Osteocyte (in vitro differentiated cells): ENCODE measurements around the gene RBM45. TPM values are rescaled to one million over a fixed set of nuclear protein-coding genes. Genes with fewer than 3 reads are reported as not detected.

Experiments
- DNase-seq: peaks from one replicate; pipeline ENCODE4 v3.0.0; 2021; ENCODE audit warnings: mixed read lengths; ENCODE audit not compliant: unreplicated experiment; ENCODE audit errors: extremely low spot score
- H3K27ac Mint-ChIP-seq: one replicate; pipeline ENCODE4 v1.8.0; 2021; ENCODE audit warnings: mild to moderate bottlenecking, mixed read lengths; ENCODE audit not compliant: unreplicated experiment
- H3K27me3 Mint-ChIP-seq: one replicate; pipeline ENCODE4 v1.8.0; 2021; ENCODE audit warnings: mixed read lengths; ENCODE audit not compliant: unreplicated experiment
- H3K36me3 Mint-ChIP-seq: one replicate; pipeline ENCODE4 v1.8.0; 2021; ENCODE audit warnings: mixed read lengths; ENCODE audit not compliant: unreplicated experiment
- H3K4me1 Mint-ChIP-seq: one replicate; pipeline ENCODE4 v1.8.0; 2021; ENCODE audit warnings: mixed read lengths; ENCODE audit not compliant: unreplicated experiment
- H3K4me3 Mint-ChIP-seq: one replicate; pipeline ENCODE4 v1.8.0; 2021; ENCODE audit warnings: mild to moderate bottlenecking, moderate library complexity, mixed read lengths; ENCODE audit not compliant: unreplicated experiment
- H3K9me3 Mint-ChIP-seq: one replicate; pipeline ENCODE4 v1.8.0; 2021; ENCODE audit warnings: mixed read lengths; ENCODE audit not compliant: unreplicated experiment
- CTCF ChIP-seq: fragments of 200-600 bp; sonication (generic); IDR thresholded peaks from 2 replicates; pipeline ENCODE4 v1.5.0; 2021; ENCODE audit warnings: antibody characterized with exemption, mild to moderate bottlenecking, moderate library complexity
- total RNA-seq: library from RNA; stranded (reverse); gene quantifications from 2 replicates; pipeline ENCODE4 v1.2.1, GENCODE V29; 2021

RBM45 gene
- total RNA-seq, 1 donor from 2014 or later, result 12.9 TPM

GRCh38 chr2:178069551-178069950 is 42.7 kb upstream of the RBM45 start:
- Mint-ChIP-seq H3K36me3 (no peaks in the 10 kb centered on the region), H3K4me3 (no peak overlapping the region), H3K4me1 (peaks cover 12% of the 10 kb centered on the region), H3K27ac (no peak overlapping the region), H3K27me3 (peaks cover 60% of the 10 kb centered on the region), H3K9me3 (no peaks in the 10 kb centered on the region)
- DNase-seq, result no peak
- TF ChIP-seq CTCF, result no peak

- no peak for TF ChIP-seq CTCF
- Mint-ChIP-seq H3K36me3 (no peaks in the 10 kb centered on the region), H3K27ac (no peak overlapping the region), H3K4me3 (no peak overlapping the region), H3K4me1 (peaks cover 12% of the 10 kb centered on the region), H3K27me3 (peaks cover 63% of the 10 kb centered on the region), H3K9me3 (no peaks in the 10 kb centered on the region)
- no peak for DNase-seq
Observed at GRCh38 chr2:178070824-178071223, 41.4 kb upstream of the RBM45 start.

GRCh38 chr2:178072000-178072382 is 40.2 kb upstream of the RBM45 start:
- H3K27me3 Mint-ChIP-seq, result peaks cover 64% of the 10 kb centered on the region
- H3K27ac Mint-ChIP-seq, result no peak overlapping the region
- peak overlapping the region; percentile 83 for H3K4me3 Mint-ChIP-seq
- TF ChIP-seq CTCF, result no peak
- DNase-seq, result no peak
- H3K4me1 Mint-ChIP-seq, result peaks cover 12% of the 10 kb centered on the region
- H3K36me3 Mint-ChIP-seq, result no peaks in the 10 kb centered on the region
- no peaks in the 10 kb centered on the region for H3K9me3 Mint-ChIP-seq

GRCh38 chr2:178072383-178073301 is 39.6 kb upstream of the RBM45 start, which contains the start of gene PDE11A:
TSS of gene PDE11A (minus strand) at chr2:178072777. CDS start at chr2:178072437, 340 bp downstream.
- H3K9me3 Mint-ChIP-seq, result no peaks in the 10 kb centered on the region
- DNase-seq, result peak; percentile 88
- H3K36me3 Mint-ChIP-seq, result no peaks in the 10 kb centered on the region
- H3K27ac Mint-ChIP-seq, result peak within 1 kb of the TSS; percentile 57
- peaks cover 12% of the 10 kb centered on the region for H3K4me1 Mint-ChIP-seq
- no peak for TF ChIP-seq CTCF
- peak within 1 kb of the TSS; percentile 83 for H3K4me3 Mint-ChIP-seq
- peaks cover 64% of the 10 kb centered on the region for H3K27me3 Mint-ChIP-seq
